ENCODE measurements around the gene DIS3L2. TPM values are rescaled to one million over a fixed set of nuclear protein-coding genes. Genes with fewer than 3 reads are reported as not detected.
"Not testable (repeated sequence)": the region's sequence is repeated elsewhere in the genome, so short reads cannot be mapped to it uniquely, and the experiment has no call there.

The DIS3L2 gene
- total RNA-seq, 2 experiments from 2014 or later = 25.7 to 30.9 TPM

DNA sequence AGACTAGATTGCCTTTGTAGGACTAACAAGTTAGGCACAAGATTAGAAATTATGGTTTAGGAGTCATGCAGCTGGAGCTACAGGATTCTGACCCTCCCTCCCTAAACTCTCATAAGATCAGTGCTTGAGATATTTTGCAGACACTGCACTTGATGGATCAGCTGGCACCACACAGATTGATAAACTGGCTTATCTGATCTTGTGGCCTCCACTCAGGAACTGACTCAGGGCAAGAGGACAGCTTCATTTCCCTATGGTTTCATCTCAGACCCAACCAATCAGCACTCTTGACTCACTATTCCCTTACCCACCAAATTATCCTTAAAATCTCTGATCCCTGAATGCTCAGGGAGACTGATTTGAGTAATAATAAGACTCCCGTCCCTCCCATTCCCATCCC lies 152.3 kb downstream of the DIS3L2 start:
- Mint-ChIP-seq H3K36me3 (peaks cover 12% of the 10 kb centered on the region), H3K9me3 (peaks cover 5% of the 10 kb centered on the region), H3K4me3 (no peak overlapping the region), H3K27ac (no peak overlapping the region), H3K27me3 (no peaks in the 10 kb centered on the region), H3K4me1 (peaks cover 13% of the 10 kb centered on the region)
- DNase-seq = no peak

DNA sequence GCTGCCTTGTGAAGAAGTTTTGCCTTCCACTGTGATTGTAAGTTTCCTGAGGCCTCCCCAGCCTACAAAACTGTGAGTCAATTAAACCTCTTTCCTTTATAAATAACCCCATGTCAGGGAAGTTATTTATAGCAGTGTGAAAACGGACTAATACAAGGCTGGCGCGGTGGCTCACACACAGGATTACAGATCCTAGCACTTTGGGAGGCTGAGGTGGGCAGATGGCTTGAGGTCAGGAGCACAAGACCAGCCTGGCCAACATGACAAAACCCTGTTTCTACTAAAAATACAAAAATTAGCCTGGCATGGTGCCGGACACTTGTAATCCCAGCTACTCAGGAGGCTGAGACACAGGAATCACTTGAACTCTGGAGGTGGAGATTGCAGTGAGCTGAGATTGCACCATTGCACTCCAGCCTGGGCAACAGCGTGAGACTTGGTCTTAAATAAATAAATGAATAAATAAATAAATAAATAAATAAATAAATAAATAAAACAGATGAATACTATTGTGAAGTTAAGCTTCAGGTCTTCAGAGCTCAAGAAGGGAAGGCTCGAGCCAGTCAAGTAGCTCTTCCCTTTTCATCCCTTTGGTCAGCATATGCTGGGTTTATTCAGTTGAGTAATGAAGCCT lies 154.3 kb downstream of the DIS3L2 start:
- Mint-ChIP-seq H3K4me1 (peaks cover 15% of the 10 kb centered on the region), H3K36me3 (peaks cover 12% of the 10 kb centered on the region)
- H3K4me3 Mint-ChIP-seq, H3K27me3 Mint-ChIP-seq, H3K27ac Mint-ChIP-seq, H3K9me3 Mint-ChIP-seq, DNase-seq: not testable (repeated sequence)

DNA sequence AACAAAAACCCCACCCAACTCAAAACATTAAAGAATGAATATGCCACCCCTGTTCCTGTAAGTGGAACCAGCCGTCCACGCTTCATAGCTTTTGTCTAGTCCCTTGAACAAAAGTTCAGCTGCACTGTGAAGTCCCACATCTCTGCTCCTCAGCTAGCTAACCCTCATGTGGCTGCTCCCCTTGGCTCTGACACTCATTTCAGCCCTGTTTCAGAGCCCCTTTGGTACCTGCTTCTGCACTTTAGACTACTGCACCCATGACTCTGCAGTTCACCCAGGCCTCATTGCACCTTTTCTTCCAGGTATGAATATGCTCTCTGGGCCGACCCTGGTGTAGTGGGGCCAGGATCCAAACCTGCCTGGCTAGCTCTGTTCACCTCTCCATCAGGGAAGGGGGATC lies 155.3 kb downstream of the DIS3L2 start:
- peaks cover 15% of the 10 kb centered on the region for H3K4me1 Mint-ChIP-seq
- peaks cover 12% of the 10 kb centered on the region for H3K36me3 Mint-ChIP-seq
- peaks cover 5% of the 10 kb centered on the region for H3K9me3 Mint-ChIP-seq
- no peak overlapping the region for H3K4me3 Mint-ChIP-seq
- no peak overlapping the region for H3K27ac Mint-ChIP-seq
- no peak for DNase-seq
- no peaks in the 10 kb centered on the region for H3K27me3 Mint-ChIP-seq

DNA sequence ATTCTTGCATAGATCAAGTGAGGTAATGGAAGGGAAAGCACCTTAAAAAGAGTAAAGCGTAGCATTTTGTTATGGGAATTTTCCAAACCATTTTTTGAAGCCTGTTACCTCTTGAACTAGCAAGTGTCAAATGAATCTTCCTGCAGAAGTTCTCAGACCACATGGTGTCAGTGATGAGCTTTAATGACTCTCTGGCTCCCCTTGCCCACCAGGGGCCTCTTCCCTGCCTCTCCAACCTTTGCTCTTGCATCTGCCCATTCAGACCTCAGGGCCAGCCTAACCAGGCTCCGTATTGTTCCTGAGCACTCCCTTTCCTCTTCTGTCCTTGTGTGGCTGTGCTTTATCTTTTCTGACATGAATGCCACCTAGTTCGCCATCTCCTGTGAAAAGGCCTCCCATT lies 155.9 kb downstream of the DIS3L2 start:
- DNase-seq = no peak
- H3K36me3 Mint-ChIP-seq = peaks cover 10% of the 10 kb centered on the region
- no peak overlapping the region for H3K27ac Mint-ChIP-seq
- H3K4me3 Mint-ChIP-seq = no peak overlapping the region
- peaks cover 15% of the 10 kb centered on the region for H3K4me1 Mint-ChIP-seq
- peaks cover 5% of the 10 kb centered on the region for H3K9me3 Mint-ChIP-seq
- H3K27me3 Mint-ChIP-seq = no peaks in the 10 kb centered on the region

DNA sequence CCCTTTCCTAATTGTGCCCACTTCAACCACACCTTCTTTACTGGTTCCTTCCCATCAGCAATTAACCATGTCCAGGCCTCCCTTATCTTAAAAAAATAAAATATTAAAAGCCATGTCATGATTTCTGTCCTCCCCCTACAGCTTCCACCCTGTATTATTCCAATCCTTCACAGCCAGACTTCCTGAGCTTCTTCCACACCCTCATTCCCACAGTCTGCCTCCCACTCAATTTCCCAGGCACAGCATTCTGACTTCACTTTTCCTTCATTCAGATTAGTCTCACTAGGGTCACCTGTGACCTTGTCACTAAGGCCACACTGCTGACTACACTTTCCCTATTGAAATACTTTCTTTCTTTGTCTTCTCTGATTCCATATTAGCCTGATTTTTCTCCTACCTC lies 159.4 kb downstream of the DIS3L2 start:
- H3K4me1 Mint-ChIP-seq = peaks cover 15% of the 10 kb centered on the region
- no peaks in the 10 kb centered on the region for H3K27me3 Mint-ChIP-seq
- peak overlapping the region; percentile 6 for H3K27ac Mint-ChIP-seq
- DNase-seq = no peak
- no peaks in the 10 kb centered on the region for H3K9me3 Mint-ChIP-seq
- H3K36me3 Mint-ChIP-seq = peaks cover 7% of the 10 kb centered on the region
- no peak overlapping the region for H3K4me3 Mint-ChIP-seq

DNA sequence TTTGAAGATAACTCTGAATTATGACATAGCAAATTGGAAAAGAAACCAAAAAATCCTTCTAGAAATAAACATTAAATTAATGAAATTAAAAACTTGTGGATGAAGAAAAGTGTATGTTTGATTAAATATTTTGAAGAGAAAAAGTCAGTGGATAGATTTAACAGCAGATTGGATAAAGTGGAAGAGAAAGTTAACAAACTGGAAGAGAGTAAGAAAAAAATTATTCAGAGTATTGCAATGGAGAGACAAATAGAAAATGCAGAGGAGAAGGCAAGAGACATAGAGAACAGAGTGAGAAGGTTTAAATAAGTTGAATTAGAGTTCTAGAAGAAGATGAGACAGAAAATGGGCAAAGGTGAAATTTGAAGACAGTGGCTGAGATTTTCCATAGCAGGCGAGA lies 162.8 kb downstream of the DIS3L2 start:
- peaks cover 6% of the 10 kb centered on the region for H3K36me3 Mint-ChIP-seq
- no peaks in the 10 kb centered on the region for H3K9me3 Mint-ChIP-seq
- no peak for DNase-seq
- H3K27ac Mint-ChIP-seq = no peak overlapping the region
- no peaks in the 10 kb centered on the region for H3K27me3 Mint-ChIP-seq
- H3K4me1 Mint-ChIP-seq = peaks cover 3% of the 10 kb centered on the region
- no peak overlapping the region for H3K4me3 Mint-ChIP-seq

DNA sequence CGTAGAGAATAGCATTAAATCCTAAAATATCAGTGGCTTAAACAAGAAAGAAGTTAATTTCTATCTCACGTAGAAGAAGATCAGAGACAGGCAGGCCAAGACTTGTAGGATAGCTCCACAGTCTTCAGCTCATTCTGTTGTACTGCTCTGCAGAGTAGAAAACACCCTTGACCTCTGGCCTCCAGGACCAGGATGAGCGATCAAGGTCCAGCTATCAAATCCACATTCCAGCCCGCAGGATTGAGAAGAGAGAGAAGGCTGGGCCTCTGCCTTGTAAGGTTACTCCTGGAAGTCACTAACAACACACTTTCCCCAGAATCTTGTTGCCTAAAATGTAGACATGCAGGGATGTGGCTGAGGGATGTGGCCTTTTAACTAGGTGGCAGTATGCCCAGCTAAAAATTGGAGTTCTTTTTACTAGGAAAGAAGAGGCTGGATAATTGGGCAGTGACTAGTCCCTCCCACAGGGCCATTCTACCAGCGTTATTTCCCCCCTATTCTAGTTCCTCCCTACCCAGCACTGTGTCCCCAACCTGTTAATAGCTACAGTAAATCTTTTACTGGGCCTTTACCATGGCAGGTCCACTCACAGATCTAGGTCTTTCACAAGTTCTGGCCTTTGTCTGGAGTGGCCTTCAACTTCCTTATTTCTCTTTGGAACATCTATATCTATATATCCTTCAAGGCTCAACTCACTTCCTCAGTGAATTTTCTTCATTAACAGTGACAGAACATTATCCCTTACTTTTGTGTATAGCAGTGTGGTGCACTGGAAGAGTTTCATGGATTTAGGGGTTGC lies 165.0 kb downstream of the DIS3L2 start:
- peaks cover 5% of the 10 kb centered on the region for H3K4me1 Mint-ChIP-seq
- no peaks in the 10 kb centered on the region for H3K9me3 Mint-ChIP-seq
- no peak for DNase-seq
- H3K27ac Mint-ChIP-seq = no peak overlapping the region
- H3K4me3 Mint-ChIP-seq = no peak overlapping the region
- H3K36me3 Mint-ChIP-seq = peaks cover 13% of the 10 kb centered on the region
- H3K27me3 Mint-ChIP-seq = no peaks in the 10 kb centered on the region

DNA sequence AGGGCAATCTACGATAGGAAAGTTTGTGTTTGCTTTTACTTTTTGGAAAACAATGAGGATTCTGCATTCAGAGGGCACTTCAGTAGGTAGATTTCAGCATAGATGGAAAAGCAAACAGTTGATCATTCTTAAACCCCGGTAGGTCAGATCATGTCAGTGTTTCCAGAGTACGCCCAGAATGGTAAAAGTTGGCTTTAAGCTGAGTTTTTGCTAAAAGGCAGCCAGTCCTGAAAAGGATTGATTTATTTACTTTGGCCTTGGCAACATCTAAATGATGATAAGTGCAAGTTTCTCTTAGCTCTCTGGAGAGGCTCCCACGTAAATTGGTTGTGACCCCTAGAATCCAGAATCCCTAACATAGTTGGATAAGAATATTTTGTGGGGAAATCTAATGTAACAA lies 168.0 kb downstream of the DIS3L2 start:
- Mint-ChIP-seq H3K9me3 (no peaks in the 10 kb centered on the region), H3K27me3 (no peaks in the 10 kb centered on the region), H3K36me3 (peaks cover 15% of the 10 kb centered on the region), H3K27ac (no peak overlapping the region), H3K4me3 (no peak overlapping the region), H3K4me1 (peaks cover 4% of the 10 kb centered on the region)
- no peak for DNase-seq

DNA sequence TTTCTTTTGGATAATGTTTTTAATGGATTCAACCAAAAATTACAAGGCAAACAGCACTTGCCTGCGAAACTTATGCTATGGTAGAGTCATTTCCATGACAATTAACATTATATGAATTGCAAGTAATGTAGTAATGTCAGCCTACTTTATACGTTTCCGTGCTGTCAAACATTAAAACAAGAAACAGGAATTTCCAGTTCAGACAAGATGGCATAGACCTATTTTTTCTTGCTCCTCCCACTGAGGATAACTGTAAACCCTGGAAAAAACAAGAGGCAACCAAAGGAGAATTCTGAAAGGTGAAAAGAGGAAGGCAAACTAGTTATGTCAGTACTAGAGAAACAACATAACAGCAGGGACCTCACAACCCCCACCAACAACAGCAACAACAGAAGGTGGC lies 170.7 kb downstream of the DIS3L2 start:
- no peak for DNase-seq
- Mint-ChIP-seq H3K27ac (no peak overlapping the region), H3K4me3 (no peak overlapping the region), H3K36me3 (peaks cover 12% of the 10 kb centered on the region), H3K9me3 (no peaks in the 10 kb centered on the region), H3K4me1 (peaks cover 19% of the 10 kb centered on the region), H3K27me3 (no peaks in the 10 kb centered on the region)

DNA sequence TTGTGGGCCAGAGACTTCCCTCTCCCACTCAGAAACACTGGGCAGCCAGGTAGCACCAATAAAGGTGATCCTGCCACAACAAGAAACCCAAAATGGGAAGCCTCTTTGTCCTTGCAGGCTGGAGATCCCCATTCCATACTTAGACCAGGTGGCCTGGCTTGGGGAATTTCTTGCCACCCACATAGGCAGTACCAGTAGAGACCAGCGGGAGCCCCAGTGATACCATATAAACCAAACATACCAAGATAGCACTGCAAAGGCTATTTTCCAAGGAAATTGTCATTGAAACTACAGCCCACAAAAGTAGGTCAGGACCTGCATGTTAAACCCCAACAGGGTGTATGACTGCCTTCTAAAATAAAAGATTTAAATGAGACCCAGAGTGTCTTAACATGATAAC lies 171.6 kb downstream of the DIS3L2 start:
- Mint-ChIP-seq H3K4me3 (no peak overlapping the region), H3K27me3 (no peaks in the 10 kb centered on the region), H3K4me1 (peaks cover 27% of the 10 kb centered on the region), H3K36me3 (peaks cover 15% of the 10 kb centered on the region), H3K27ac (no peak overlapping the region), H3K9me3 (no peaks in the 10 kb centered on the region)
- no peak for DNase-seq

DNA sequence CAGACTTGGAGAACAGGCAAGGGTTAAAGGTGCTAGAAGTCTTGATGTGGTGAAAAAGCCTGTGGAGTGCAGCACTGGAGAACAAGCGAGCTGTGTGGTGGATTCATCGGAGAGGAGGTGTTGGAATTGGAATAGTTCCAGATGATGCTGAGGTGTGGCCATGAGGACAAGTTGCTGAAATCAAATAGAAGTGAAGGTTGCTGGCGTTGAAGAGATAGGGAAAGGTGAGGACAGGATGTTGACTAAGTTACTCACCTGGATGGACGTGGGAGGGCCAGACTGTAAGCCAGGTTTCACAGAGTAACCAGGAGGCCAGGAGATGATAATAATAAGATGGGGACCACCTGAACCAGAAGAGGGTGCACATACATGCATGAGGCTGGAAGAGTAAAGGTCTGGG lies 173.4 kb downstream of the DIS3L2 start:
- DNase-seq = no peak
- H3K9me3 Mint-ChIP-seq = no peaks in the 10 kb centered on the region
- H3K27ac Mint-ChIP-seq = no peak overlapping the region
- H3K36me3 Mint-ChIP-seq = peaks cover 17% of the 10 kb centered on the region
- H3K4me1 Mint-ChIP-seq = peaks cover 43% of the 10 kb centered on the region
- no peak overlapping the region for H3K4me3 Mint-ChIP-seq
- H3K27me3 Mint-ChIP-seq = no peaks in the 10 kb centered on the region

DNA sequence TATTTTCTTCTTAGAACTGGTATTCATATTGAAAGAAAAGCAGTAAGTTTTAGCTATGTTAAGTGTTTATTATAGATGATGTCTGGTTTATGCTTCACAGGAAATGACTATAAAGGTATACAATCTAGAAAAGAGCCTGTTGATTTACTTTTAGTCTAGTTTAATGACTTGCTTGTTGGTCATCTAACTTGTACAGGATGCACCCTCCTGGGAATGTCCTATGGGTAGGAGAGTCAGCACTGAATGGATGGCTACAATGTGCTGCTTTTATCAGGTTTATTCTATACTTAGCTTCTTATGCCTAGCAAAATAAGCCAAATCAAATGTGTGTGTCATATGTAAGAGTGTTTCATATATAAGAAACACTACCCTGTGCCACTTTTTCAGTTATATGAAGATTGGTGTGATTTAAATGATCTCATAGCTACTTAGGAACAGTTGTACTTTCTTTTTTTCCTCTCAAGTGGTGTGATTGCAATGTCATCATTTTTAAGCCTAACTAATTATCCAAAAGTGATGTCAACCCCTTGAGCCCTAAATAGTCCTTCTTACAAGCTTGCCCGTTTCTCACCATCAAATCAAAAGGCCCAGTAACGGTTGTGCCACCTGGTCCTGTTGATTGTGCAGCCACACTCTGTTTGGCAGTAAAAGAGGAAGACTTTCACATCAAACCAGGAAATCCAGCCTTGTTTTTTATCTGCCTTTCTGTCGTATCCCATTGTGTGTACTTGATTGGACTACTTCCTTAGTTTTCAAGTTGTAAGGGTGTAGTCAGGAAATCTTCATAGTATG lies 176.0 kb downstream of the DIS3L2 start:
- H3K27me3 Mint-ChIP-seq = no peaks in the 10 kb centered on the region
- peaks cover 11% of the 10 kb centered on the region for H3K36me3 Mint-ChIP-seq
- H3K4me1 Mint-ChIP-seq = peaks cover 52% of the 10 kb centered on the region
- H3K27ac Mint-ChIP-seq = peak overlapping the region; percentile 30
- H3K9me3 Mint-ChIP-seq = no peaks in the 10 kb centered on the region
- H3K4me3 Mint-ChIP-seq = no peak overlapping the region
- no peak for DNase-seq

DNA sequence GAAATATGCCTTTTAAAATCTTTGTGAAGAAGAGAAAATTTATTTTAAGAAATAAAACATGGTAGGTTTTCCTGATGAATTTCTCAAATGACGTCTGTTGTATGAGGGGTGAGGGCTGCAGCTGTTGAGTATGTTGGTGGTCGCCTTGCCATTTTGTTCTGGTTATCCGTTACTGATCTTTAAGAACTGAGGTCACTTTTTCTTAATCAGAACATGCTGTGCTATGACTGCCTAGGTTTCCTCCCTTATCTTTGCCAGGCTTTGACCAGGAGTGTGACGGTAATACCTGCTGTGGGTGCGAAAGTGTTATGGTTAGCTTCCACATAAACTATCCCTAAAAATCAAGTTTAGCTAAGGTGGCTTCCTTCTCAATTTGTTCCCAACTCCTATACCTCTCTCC lies 176.9 kb downstream of the DIS3L2 start:
- no peaks in the 10 kb centered on the region for H3K27me3 Mint-ChIP-seq
- H3K36me3 Mint-ChIP-seq = peaks cover 11% of the 10 kb centered on the region
- H3K9me3 Mint-ChIP-seq = no peaks in the 10 kb centered on the region
- H3K4me3 Mint-ChIP-seq = no peak overlapping the region
- H3K4me1 Mint-ChIP-seq = peaks cover 52% of the 10 kb centered on the region
- H3K27ac Mint-ChIP-seq = peak overlapping the region; percentile 80
- no peak for DNase-seq

DNA sequence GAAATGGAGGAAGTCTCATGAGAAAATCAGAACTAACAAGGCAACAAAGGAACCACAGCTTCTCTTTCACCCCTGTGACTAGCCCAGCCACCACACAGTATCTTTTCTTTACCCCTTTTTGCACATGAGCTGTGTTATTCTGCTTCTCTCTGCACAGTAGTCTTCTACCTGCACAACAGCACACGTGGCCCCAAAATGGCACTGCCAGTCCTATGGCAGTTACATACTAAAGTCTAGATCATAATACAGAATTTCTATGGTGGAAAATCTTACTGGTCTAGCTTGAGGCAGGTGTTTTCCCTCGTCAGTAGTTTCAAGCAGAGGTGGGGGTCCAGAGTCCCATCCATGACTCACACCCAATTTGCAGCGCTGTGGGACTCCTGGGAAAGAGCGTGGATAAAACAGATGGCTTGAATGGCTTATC lies 177.7 kb downstream of the DIS3L2 start:
- Mint-ChIP-seq H3K4me1 (peaks cover 52% of the 10 kb centered on the region), H3K9me3 (no peaks in the 10 kb centered on the region), H3K4me3 (peak overlapping the region; percentile 30), H3K27ac (peak overlapping the region; percentile 80), H3K36me3 (peaks cover 10% of the 10 kb centered on the region), H3K27me3 (no peaks in the 10 kb centered on the region)
- peak; percentile 11 for DNase-seq

DNA sequence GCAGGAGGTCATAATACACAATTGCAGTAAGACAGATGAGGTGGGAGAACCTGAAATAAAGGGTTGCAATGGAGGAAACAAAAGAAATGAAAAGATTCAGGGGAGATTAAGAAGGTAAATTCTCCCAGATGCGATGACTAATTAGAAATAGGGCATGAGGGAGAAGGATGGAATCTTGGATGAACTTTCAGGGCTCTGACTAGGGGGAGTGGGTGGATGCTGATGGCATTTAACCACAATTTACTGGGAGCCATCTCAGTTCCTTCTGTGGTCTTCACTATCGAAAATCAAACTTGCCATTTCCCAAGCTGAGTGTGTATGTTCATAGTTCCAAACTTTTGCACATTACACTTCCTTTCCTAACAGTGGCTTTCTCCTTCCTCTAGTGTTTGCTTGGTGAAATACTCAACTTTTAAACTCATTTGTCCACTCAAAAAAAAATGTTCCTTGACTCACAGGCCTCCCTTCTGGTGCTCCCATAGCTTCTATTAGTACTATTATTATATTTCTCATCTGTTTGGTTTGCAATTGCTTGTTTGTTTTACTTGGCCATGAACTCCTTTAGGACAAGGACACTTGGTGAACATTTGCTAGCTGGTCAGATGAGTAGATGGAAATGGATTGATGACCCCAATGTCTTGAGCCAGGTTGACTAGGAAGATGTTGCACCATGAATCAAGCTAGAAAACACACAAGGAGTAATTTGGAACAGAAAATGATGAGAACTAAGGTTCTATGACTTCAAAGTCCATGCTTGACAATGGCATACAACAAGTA lies 178.5 kb downstream of the DIS3L2 start:
- H3K27ac Mint-ChIP-seq = peak overlapping the region; percentile 80
- H3K4me1 Mint-ChIP-seq = peaks cover 50% of the 10 kb centered on the region
- H3K4me3 Mint-ChIP-seq = no peak overlapping the region
- H3K27me3 Mint-ChIP-seq = no peaks in the 10 kb centered on the region
- DNase-seq = no peak
- no peaks in the 10 kb centered on the region for H3K9me3 Mint-ChIP-seq
- H3K36me3 Mint-ChIP-seq = peaks cover 8% of the 10 kb centered on the region

Measured in activated naive CD8-positive, alpha-beta T cell treated with anti-CD3 and anti-CD28 coated beads for 36 hours (primary cell).